ENCODE results near the gene RNF40.
A peak's percentile ranks its signal among the peaks of the same experiment; 100 is the strongest.

RNF40 gene

DNA sequence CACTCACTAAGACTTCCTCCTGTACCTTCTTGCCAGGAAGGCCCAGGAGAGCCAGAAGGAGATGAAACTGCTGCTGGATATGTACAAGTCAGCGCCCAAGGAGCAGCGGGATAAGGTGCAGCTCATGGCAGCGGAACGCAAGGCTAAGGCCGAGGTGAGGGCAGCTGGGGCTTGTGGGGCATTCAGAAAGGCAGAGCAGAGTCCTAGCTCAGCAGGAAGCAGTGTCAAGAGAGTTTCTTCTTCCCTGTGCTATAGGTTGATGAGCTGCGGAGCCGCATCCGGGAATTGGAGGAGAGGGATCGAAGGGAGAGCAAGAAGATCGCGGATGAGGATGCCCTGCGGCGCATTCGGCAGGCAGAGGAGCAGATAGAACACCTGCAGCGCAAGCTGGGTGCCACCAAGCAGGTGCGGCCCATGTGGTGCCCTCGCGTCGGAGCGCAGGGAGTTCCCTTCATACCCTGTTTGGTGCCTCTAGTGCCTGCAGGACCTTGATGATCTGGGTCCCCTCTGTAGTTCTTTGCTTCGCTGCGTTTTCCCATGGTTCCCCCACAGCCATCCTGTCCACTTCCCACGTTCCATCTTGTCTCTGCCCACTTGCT, 6.6 kb downstream of the RNF40 start:
- Mint-ChIP-seq H3K27me3 (ENCODE audit: low read depth, poor library complexity) (peaks cover 3% of the 10 kb centered on the region), H3K4me3 (no peak overlapping the region), H3K27ac (peak overlapping the region; percentile 73), H3K36me3 (ENCODE audit: low read depth) (peaks cover 80% of the 10 kb centered on the region), H3K9me3 (no peaks in the 10 kb centered on the region), H3K4me1 (peaks cover 3% of the 10 kb centered on the region)
- TF ChIP-seq CTCF (IDR thresholded peaks at IDR 0.05): no peak
- no peak for DNase-seq

DNA sequence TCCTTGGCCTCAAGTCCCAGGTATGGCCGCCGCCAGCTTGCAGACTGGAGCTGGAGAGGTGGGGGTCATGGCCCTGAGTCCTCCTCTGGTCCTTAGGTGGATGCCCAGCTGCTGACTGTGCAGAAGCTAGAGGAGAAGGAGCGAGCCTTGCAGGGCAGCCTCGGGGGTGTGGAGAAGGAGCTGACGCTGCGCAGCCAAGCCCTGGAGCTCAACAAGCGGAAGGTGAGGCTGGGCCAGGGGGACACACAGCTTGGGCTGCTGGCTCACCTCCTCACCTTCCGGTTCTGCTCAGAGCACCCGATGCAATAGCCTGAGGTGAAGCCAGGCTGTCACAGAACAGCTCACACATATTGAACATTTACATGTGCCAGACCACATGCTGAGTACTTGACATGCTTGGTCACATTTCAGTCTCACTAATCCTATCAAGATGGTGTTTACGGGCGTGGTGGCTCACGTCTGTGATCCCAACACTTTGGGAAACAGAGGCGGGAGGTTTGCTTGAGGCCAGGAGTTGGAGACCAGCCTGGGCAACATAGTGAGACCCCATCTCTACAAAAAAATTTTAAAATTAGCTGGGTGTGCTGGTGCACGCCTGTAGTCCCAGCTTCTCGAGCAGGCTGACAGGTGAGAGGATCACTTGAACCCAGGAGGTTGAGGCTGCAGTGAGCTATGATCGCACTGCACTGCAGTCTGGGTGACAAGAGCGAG, 7.4 kb downstream of the RNF40 start:
- no peak for DNase-seq
- H3K4me3 Mint-ChIP-seq: no peak overlapping the region
- no peaks in the 10 kb centered on the region for H3K9me3 Mint-ChIP-seq
- TF ChIP-seq CTCF (IDR thresholded peaks at IDR 0.05): no peak
- H3K4me1 Mint-ChIP-seq: peaks cover 2% of the 10 kb centered on the region
- H3K27ac Mint-ChIP-seq: no peak overlapping the region
- peaks cover 3% of the 10 kb centered on the region for H3K27me3 Mint-ChIP-seq (ENCODE audit: low read depth, poor library complexity)
- H3K36me3 Mint-ChIP-seq (ENCODE audit: low read depth): peaks cover 73% of the 10 kb centered on the region

- TF ChIP-seq CTCF (IDR thresholded peaks at IDR 0.05): no peak
- H3K27ac Mint-ChIP-seq: no peak overlapping the region
- H3K4me3 Mint-ChIP-seq: no peak overlapping the region
- H3K27me3 Mint-ChIP-seq (ENCODE audit: low read depth, poor library complexity): peaks cover 3% of the 10 kb centered on the region
- peaks cover 16% of the 10 kb centered on the region for H3K4me1 Mint-ChIP-seq
- DNase-seq: no peak
- peaks cover 53% of the 10 kb centered on the region for H3K36me3 Mint-ChIP-seq (ENCODE audit: low read depth)
- no peaks in the 10 kb centered on the region for H3K9me3 Mint-ChIP-seq
Observed at GRCh38 chr16:30771726-30772125, 9.6 kb downstream of the RNF40 start.

DNA sequence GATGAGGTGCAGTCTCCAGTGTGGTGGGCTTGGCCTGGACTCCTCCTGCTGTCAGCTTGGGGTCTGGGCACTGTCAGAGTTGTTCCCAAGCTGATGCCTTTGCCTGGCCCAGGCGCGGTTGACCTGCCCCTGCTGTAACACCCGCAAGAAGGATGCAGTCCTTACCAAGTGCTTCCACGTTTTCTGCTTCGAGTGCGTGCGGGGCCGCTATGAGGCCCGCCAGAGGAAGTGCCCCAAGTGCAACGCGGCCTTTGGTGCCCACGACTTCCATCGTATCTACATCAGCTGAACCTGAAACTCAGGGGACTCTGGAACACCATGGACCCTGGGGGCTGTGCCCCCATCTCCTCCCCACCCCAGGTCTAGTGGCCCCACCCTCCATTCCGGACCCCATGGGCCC, 11.7 kb downstream of the RNF40 start:
- peaks cover 40% of the 10 kb centered on the region for H3K36me3 Mint-ChIP-seq (ENCODE audit: low read depth)
- H3K4me1 Mint-ChIP-seq: peaks cover 37% of the 10 kb centered on the region
- TF ChIP-seq CTCF (IDR thresholded peaks at IDR 0.05): no peak

DNA sequence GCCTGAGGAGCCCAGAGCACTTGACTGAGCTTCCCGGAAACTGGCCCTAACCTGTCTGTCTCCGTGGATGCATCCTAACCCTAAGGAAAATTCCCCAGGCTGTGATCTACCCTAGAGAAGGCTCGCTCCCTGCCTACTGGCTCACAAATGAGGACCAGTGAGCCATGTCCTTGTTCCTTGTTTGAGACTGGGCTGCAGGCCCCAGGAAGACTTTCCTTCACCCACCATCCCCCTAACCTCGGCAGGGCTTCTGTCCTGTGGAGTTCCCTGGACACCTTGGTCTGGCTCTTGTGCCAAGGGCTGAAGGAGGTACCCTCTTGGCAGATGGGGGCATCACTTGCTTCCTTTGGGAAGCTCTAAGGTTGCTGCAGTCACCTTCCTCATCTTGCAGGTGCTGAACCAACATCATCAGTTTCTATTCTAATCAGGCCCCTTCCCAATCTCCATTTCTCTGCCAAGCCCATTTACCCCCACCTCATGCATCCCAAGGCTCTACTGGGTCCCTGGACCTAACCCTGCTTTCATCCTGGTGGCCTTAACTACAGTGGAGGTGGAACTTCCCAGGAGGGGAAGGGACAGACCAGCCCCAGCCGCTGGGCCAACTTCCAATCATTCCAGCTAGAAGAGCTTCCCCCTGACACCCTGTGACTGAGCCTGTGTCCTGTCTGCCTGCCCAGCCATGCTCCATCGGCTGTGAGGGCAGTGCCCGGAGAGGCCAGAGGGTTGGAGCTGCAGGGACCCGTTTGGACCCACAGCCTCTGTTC, 12.4 kb downstream of the RNF40 start:
- no peak for DNase-seq
- Mint-ChIP-seq H3K4me1 (peaks cover 45% of the 10 kb centered on the region), H3K27me3 (ENCODE audit: low read depth, poor library complexity) (peaks cover 6% of the 10 kb centered on the region), H3K4me3 (peak overlapping the region; percentile 94), H3K9me3 (no peaks in the 10 kb centered on the region), H3K27ac (peak overlapping the region; percentile 98), H3K36me3 (ENCODE audit: low read depth) (peaks cover 35% of the 10 kb centered on the region)
- no peak for TF ChIP-seq CTCF (IDR thresholded peaks at IDR 0.05)

More for the DNA sequence above, 11.7 kb downstream of the RNF40 start:
- DNase-seq: no peak
- no peaks in the 10 kb centered on the region for H3K9me3 Mint-ChIP-seq
- H3K27ac Mint-ChIP-seq: no peak overlapping the region
- H3K4me3 Mint-ChIP-seq: no peak overlapping the region
- peaks cover 5% of the 10 kb centered on the region for H3K27me3 Mint-ChIP-seq (ENCODE audit: low read depth, poor library complexity)
